SK-MEL-5 (cell line): ENCODE data around the gene HESX1. TPM values are rescaled to one million over a fixed set of nuclear protein-coding genes. Genes with fewer than 3 reads are reported as not detected.
A peak's percentile ranks its signal among the peaks of the same experiment; 100 is the strongest.

ENCODE experiments used
- DNase-seq: peaks from one replicate; pipeline ENCODE4 v3.0.0-alpha.2; 2016; ENCODE audit warnings: low read depth, low spot score
- in situ Hi-C: cut with HindIII; loops from 2 replicates; pipeline ENCODE4 v1.10.0; 2016; ENCODE audit warnings: low sequenced_read_pairs, high pct_unique_total_duplicates, low pct_unique_long_range_greater_than_20kb
- total RNA-seq: library from RNA; depleted of rRNA; stranded (reverse); fragments of >200 nt; shearing (Covaris generic); gene quantifications from 2 replicates; pipeline ENCODE4 v1.2.3, GENCODE V29; 2014

The HESX1 gene
- total RNA-seq, 1 experiment from 2014 or later, result 0.87 TPM

GRCh38 chr3:57170946-57171345 lies 28.8 kb downstream of the HESX1 start:
- no peak for DNase-seq
- in situ Hi-C loops, result no loop called here

- peak; percentile 78 for DNase-seq
- in situ Hi-C loops, result no loop called here
Measured at GRCh38 chr3:57169872-57170623, 29.7 kb downstream of the HESX1 start.

GRCh38 chr3:57169108-57169507 lies 30.7 kb downstream of the HESX1 start:
- DNase-seq, result no peak
- in situ Hi-C loops, result no loop called here

- in situ Hi-C loops, result no loop called here
- no peak for DNase-seq
Measured at GRCh38 chr3:57168151-57168550, 31.6 kb downstream of the HESX1 start.

- in situ Hi-C loops, result no loop called here
- no peak for DNase-seq
Measured at GRCh38 chr3:57166660-57167059, 33.1 kb downstream of the HESX1 start.

GRCh38 chr3:57165641-57166040 lies 34.1 kb downstream of the HESX1 start:
- in situ Hi-C loops, result no loop called here

GRCh38 chr3:57164657-57165573 lies 34.9 kb downstream of the HESX1 start, which contains the start of gene IL17RD:
Gene IL17RD, minus strand, starts transcription at chr3:57165353. Its CDS starts 67 bp downstream, at chr3:57165286.
- in situ Hi-C loops, result no loop called here
- peak; percentile 82 for DNase-seq

More at GRCh38 chr3:57165641-57166040, 34.1 kb downstream of the HESX1 start:
- no peak for DNase-seq

- in situ Hi-C loops, result no loop called here
- DNase-seq, result no peak
Measured at GRCh38 chr3:57164217-57164656, 35.5 kb downstream of the HESX1 start.

- no peak for DNase-seq
- in situ Hi-C loops, result no loop called here
Measured at GRCh38 chr3:57163751-57164150, 36.0 kb downstream of the HESX1 start.

GRCh38 chr3:57161915-57162314 lies 37.9 kb downstream of the HESX1 start:
- DNase-seq, result no peak
- in situ Hi-C loops, result no loop called here

GRCh38 chr3:57160765-57161538 lies 38.8 kb downstream of the HESX1 start:
- in situ Hi-C loops, result no loop called here
- no peak for DNase-seq

- no peak for DNase-seq
- in situ Hi-C loops, result no loop called here
Measured at GRCh38 chr3:57160076-57160764, 39.6 kb downstream of the HESX1 start.

GRCh38 chr3:57158813-57159738 lies 40.7 kb downstream of the HESX1 start:
- in situ Hi-C loops, result no loop called here
- DNase-seq, result peak; percentile 26

GRCh38 chr3:57158325-57158724 lies 41.5 kb downstream of the HESX1 start:
- in situ Hi-C loops, result no loop called here

GRCh38 chr3:57157545-57157944 lies 42.2 kb downstream of the HESX1 start:
- DNase-seq, result no peak
- in situ Hi-C loops, result no loop called here

More at GRCh38 chr3:57158325-57158724, 41.5 kb downstream of the HESX1 start:
- no peak for DNase-seq

GRCh38 chr3:57155310-57155643 lies 44.5 kb downstream of the HESX1 start:
- in situ Hi-C loops, result no loop called here
- no peak for DNase-seq
